Fibroblast of upper back skin (primary cell): ENCODE measurements around the gene ARHGAP45.
"Not testable (repeated sequence)": the region's sequence is repeated elsewhere in the genome, so short reads cannot be mapped to it uniquely, and the experiment has no call there.

Experiments used
- DNase-seq: peaks from one replicate; pipeline ENCODE4 v3.0.0-alpha.2; 2013

The ARHGAP45 gene, protein sequence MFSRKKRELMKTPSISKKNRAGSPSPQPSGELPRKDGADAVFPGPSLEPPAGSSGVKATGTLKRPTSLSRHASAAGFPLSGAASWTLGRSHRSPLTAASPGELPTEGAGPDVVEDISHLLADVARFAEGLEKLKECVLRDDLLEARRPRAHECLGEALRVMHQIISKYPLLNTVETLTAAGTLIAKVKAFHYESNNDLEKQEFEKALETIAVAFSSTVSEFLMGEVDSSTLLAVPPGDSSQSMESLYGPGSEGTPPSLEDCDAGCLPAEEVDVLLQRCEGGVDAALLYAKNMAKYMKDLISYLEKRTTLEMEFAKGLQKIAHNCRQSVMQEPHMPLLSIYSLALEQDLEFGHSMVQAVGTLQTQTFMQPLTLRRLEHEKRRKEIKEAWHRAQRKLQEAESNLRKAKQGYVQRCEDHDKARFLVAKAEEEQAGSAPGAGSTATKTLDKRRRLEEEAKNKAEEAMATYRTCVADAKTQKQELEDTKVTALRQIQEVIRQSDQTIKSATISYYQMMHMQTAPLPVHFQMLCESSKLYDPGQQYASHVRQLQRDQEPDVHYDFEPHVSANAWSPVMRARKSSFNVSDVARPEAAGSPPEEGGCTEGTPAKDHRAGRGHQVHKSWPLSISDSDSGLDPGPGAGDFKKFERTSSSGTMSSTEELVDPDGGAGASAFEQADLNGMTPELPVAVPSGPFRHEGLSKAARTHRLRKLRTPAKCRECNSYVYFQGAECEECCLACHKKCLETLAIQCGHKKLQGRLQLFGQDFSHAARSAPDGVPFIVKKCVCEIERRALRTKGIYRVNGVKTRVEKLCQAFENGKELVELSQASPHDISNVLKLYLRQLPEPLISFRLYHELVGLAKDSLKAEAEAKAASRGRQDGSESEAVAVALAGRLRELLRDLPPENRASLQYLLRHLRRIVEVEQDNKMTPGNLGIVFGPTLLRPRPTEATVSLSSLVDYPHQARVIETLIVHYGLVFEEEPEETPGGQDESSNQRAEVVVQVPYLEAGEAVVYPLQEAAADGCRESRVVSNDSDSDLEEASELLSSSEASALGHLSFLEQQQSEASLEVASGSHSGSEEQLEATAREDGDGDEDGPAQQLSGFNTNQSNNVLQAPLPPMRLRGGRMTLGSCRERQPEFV

DNA sequence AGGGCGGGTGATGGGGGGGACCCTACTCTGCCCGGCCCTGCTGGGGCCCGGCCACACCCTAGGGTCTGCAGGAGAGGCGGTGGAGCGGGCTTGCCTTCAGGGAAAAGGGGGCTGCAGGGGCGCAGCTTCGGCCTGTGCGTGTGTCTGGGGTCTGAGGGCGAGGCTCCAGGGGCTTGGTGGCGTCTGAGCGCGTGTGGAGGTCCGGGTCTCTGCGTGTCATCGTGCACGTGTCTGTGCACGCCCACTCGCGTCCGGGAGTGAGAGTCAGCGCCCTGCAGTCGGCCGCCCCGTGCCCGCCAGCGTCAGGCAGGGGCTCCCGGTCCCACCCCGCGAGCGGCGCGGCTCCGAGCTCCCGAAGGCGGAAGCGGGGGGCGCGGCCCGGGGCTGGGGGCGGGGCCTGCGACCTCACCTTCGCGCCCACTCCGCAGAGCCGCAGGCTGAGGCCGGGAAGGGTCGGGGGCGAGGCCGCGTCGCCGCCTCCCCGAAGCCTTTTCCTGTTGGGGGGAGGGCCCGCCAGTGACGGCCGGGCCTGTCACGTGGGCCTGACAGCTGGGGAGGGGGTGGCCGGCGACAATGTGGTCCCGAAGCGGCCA, at the start of gene ARHGAP45:
TSS of gene ARHGAP45 (plus strand) at position 420 of the 593 bp plus-strand sequence. CDS start 239 bp downstream, outside the sequence.
- DNase-seq: no peak

- DNase-seq: no peak
Observed at GRCh38 chr19:1017906-1018305, 49.1 kb upstream of the ARHGAP45 start.

DNA sequence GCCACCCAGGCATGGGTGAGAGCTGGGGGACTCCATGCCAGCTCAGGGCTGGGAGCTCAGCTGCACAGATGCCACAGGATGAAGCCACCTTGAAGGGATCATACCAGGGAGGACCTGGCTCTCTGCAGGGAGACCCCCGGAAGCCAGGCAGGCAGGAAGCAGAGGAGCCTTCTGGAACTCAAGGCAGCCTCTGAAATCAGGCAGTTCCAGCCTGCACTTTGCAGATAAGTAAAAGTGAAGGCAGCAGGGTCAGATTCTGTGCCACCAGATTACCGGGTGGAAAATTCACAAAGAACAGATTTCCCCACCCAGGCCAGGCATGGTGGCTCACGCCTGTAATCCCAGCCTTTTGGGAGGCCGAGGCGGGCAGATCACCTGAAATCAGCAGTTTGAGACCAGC, 48.6 kb upstream of the ARHGAP45 start:
- DNase-seq: no peak

DNA sequence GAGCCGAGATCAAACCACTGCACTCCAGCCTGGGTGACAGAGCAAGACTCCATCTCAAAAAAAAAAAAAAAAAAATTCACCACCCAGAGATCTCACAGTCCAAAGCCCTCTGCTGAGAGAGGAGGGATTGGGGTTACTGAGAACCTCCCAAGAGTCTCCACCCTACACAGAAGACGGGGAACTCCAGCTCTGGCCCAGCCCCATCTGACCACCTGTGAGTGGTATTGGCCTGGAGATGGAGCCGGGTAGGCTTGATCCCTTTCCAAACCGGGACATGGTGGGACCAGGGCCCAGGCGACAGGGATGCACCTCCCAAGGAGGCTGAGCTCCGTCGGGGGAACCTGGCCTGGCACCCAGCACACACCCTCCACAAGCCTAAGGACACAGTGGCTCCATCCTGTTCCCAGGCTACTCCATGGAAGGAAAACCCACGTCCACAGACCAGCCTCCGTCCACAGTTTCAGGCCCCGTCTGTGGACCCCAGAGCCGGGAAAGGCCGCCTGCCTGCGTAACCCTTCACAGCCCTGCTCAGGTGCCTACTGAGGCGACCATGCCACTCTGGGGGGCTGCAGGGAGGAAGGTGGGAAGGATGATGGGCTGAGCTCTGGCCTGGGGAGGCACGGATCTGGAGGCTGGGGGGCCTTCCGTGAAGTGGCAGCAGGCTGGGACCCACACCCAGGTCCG, 47.9 kb upstream of the ARHGAP45 start:
- DNase-seq: no peak

GRCh38 chr19:1019616-1019961, 47.4 kb upstream of the ARHGAP45 start:
- DNase-seq: no peak

GRCh38 chr19:1019980-1020867, 46.7 kb upstream of the ARHGAP45 start:
- DNase-seq: no peak

DNA sequence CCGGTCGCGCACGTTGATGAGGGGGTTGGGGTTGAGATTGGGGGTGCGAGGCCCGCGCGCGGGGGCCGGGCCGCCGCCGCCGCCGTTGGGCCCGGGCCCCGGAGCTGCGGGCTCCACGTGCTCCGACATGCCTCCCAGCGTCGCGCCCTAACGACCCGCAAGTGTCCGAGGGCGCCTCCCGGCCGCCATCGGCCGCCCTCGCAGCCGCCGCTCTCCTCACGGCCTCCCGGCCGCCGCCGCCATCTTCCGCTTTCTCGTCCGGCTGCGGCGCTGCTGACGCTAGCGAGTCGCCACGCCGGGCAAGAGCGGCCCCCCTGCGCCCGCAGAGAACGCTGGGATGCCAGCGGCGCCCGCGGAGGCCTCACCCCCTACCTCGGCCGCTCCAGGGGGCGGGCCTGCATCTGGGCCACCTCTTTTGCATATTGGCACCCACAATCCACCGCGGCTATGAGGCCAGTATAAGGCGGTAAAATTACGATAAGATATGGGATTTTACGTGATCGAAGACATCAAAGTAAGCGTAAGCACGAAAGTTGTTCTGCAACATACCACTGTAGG, 46.0 kb upstream of the ARHGAP45 start, which contains the start of gene TMEM259:
TSS of gene TMEM259 (minus strand) at position 256 of the 558 bp plus-strand sequence. CDS start at position 129, 127 bp downstream.
- peak; percentile 98 for DNase-seq

DNA sequence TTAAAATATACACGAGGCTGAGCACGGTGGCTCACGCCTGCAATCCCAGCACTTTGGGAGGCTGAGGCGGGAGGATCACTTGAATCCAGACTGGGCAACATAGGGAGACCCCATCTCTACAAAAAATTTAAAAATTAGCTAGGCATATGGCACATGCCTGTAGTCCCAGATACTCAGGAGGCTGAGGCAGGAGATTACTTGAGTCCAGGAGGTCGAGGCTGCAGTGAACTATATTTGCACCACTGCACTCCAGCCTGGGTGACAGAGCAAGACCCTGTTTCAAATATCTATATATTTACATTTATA, 43.1 kb upstream of the ARHGAP45 start:
- DNase-seq: not testable (repeated sequence)

GRCh38 chr19:1025080-1025479, 41.9 kb upstream of the ARHGAP45 start:
- DNase-seq: not testable (repeated sequence)

DNA sequence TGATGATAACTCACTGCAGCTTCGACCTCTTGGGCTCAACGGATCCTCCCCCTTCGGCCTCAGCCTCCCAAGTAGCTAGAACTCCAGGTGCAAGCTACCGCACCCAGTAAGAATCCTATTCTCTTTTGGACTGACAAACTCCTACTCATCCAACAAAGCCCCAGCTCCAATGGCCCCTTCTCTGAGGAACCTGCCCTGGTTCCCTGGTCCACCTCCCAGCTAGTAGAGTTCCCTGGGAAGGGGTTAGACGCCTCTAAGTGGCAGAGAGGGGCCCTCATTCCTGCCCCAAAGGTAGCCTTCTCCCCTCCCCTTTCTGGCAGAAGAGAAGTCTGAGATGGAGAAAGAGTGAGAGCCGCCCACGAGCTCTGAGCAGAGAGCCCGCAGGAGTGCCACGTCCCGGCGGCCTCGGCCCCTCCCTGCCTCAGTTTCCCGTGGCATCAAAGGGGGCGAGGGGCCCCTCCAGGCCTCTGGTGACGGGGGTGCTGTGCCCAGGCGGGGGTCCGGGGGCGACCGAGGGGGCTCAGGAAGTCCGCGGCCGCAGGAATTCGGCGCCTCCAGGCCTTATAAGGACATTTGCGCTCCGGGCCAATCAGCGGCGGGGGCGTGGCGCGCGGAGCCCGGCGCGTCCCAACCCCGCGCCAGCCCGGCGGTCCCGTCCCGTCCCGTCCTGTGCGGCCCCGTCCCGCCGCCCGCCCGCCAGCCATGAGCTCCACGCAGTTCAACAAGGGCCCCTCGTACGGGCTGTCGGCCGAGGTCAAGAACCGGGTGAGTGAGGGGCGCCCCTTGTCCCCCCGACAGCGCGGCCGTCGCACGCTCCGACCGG, 40.8 kb upstream of the ARHGAP45 start, which contains the start of gene CNN2:
TSS of gene CNN2 (plus strand) at position 649 of the 823 bp plus-strand sequence. CDS start at position 703, 54 bp downstream.
- peak; percentile 82 for DNase-seq

- peak; percentile 37 for DNase-seq
Observed at GRCh38 chr19:1026783-1027649, 40.0 kb upstream of the ARHGAP45 start.

GRCh38 chr19:1027650-1028061, 39.3 kb upstream of the ARHGAP45 start:
- DNase-seq: no peak

- DNase-seq: peak; percentile 99
Observed at GRCh38 chr19:1028062-1028926, 38.7 kb upstream of the ARHGAP45 start.

DNA sequence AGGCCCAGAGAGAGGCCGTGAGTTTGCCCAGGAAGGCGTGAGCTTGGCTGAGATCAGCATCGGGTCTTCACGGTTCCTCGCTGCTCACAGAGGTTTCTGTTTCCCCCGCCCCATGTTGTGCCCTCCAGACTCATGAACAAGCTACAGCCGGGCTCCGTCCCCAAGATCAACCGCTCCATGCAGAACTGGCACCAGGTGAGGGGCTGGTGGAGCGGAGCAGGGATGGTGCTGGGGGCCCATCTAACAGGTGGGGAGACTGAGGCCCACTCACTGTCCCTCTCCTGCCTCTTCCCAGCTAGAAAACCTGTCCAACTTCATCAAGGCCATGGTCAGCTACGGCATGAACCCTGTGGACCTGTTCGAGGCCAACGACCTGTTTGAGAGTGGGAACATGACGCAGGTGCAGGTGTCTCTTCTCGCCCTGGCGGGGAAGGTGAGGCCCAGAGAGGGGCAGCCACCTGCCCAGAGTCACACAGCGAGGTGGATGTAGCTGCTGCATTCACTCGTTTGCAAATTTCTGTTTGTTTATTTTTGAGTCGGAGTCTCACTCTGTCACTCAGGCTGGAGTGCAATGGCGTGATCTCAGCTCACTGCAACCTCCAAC, 34.6 kb upstream of the ARHGAP45 start:
- DNase-seq: no peak

DNA sequence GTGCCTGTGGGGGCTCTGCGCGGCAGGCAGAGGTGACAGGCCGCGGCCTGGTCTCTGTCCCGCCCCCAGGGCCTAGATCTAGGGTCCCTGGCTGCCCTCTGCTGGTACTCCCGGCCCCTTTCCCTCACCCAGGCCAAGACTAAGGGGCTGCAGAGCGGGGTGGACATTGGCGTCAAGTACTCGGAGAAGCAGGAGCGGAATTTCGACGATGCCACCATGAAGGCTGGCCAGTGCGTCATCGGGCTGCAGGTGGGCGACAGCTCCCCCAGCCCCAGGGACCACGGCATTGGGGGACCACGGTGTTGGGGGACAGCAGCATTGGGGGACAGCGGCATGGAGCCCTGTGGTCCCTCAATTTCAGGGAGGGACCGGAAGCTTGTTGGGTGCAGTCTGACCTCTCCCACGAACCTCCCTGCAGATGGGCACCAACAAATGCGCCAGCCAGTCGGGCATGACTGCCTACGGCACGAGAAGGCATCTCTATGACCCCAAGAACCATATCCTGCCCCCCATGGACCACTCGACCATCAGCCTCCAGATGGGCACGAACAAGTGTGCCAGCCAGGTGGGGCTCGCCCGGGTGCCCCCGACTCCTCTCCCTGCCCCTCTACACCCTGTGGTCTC, 30.9 kb upstream of the ARHGAP45 start:
- DNase-seq: no peak

- DNase-seq: no peak
Observed at GRCh38 chr19:1037621-1038064, 29.3 kb upstream of the ARHGAP45 start.
